K562 (cell line): Measurements from ENCODE around the gene FKRP. TPM values are rescaled to one million over a fixed set of nuclear protein-coding genes. Genes with fewer than 3 reads are reported as not detected.

ENCODE experiments used
- ATAC-seq: fragments of 200-7000 bp; cut with Tn5 transposase; 3 replicates; pipeline ENCODE4 v1.9.1; 2020; ENCODE audit warnings: moderate library complexity
- BruUV-seq: library from RNA; stranded (reverse); fragments of 400-500 nt; replicated peaks from 2 replicates; lab custom pipeline; 2021; lab: Mats Ljungman, UMichigan
- CTCF ChIA-PET: fragments of 300-600 bp; formaldehyde crosslinking; extraction: SDS; loops from one replicate; lab custom pipeline; 2021; ENCODE audit warnings: low intra/inter-chr PET ratio; lab: Yijun Ruan, JAX
- POLR2A ChIA-PET: fragments of 300-600, 350-650 bp; sonication (Branson Sonifier 250); formaldehyde crosslinking; extraction: SDS; loops from one replicate; lab custom pipeline; 2021; ENCODE audit warnings: antibody characterized with exemption, inconsistent platforms; lab: Yijun Ruan, JAX
- DNase-seq, 4 experiments: peaks; one replicate each; pipeline versions ENCODE4 v3.0.0 to v3.0.0-alpha.2; 2011 to 2018; ENCODE audit warnings: low spot score in 3 of 4, mixed read lengths in 3 of 4; ENCODE audit errors: extremely low read depth in 1 of 4
- FAIRE-seq: peaks from 2 replicates; lab custom pipeline; 2011; peaks lifted over from hg19 to GRCh38; lab: Jason Lieb, UNC
- H2AFZ ChIP-seq: 2 replicates; pipeline ENCODE4 v1.6.0; 2011; ENCODE audit warnings: low read depth, low read length, control low read depth, inconsistent platforms
- H3K27ac ChIP-seq: fragments of 200-600 bp; 3 replicates; pipeline ENCODE4 v1.8.0; 2011; ENCODE audit warnings: low read depth, mild to moderate bottlenecking, control low read depth, inconsistent platforms, low read length, moderate library complexity, mixed read lengths; ENCODE audit errors: extremely low read depth
- H3K27me3 ChIP-seq, 2 experiments: fragments of 300-600 bp in 1 of 2; 2 replicates in 1 of 2; 3 replicates in 1 of 2; pipeline versions ENCODE4 v1.6.0 to v1.8.0; 2011; ENCODE audit warnings: inconsistent platforms in 2 of 2, low read length in 2 of 2, mild to moderate bottlenecking in 1 of 2, mixed read lengths in 1 of 2, moderate library complexity in 1 of 2; ENCODE audit not compliant: control insufficient read depth in 2 of 2, insufficient read depth in 2 of 2
- H3K36me3 ChIP-seq: fragments of 300-600 bp; 3 replicates; pipeline ENCODE4 v1.8.0; 2011; ENCODE audit warnings: mild to moderate bottlenecking, low read length, inconsistent platforms; ENCODE audit not compliant: control insufficient read depth, insufficient read depth
- H3K4me1 ChIP-seq, 2 experiments: fragments of 200-600 bp in 1 of 2; replicated peaks in 1 of 2; 2 replicates in 1 of 2; 3 replicates in 1 of 2; pipeline versions ENCODE4 v1.5.1 to v1.8.0; 2011; ENCODE audit warnings: inconsistent platforms in 2 of 2, low read length in 2 of 2, mild to moderate bottlenecking in 1 of 2, mixed read lengths in 1 of 2, moderate library complexity in 1 of 2; ENCODE audit not compliant: control insufficient read depth in 2 of 2, insufficient read depth in 2 of 2
- H3K4me2 ChIP-seq: 2 replicates; pipeline ENCODE4 v1.6.1; 2011; ENCODE audit warnings: low read length, control low read depth, inconsistent platforms, mixed read lengths; ENCODE audit not compliant: insufficient read depth
- H3K4me3 ChIP-seq: fragments of 200-600 bp; sonication (generic), shearing (Covaris generic); 2 replicates; pipeline ENCODE4 v1.5.1; 2016; ENCODE audit warnings: control low read depth, inconsistent platforms
- H3K79me2 ChIP-seq: fragments of 200-600 bp; 3 replicates; pipeline ENCODE4 v1.8.0; 2011; ENCODE audit warnings: low read length, inconsistent platforms; ENCODE audit not compliant: control insufficient read depth, insufficient read depth
- H3K9ac ChIP-seq, 2 experiments: 2 replicates each; pipeline versions ENCODE4 v1.6.0 to v1.6.1; 2011; ENCODE audit warnings: low read depth in 2 of 2, low read length in 2 of 2, control low read depth in 1 of 2, inconsistent platforms in 1 of 2, mild to moderate bottlenecking in 1 of 2, mixed read lengths in 1 of 2; ENCODE audit not compliant: insufficient read depth in 1 of 2
- H3K9me1 ChIP-seq: one replicate; pipeline ENCODE4 v1.6.0; 2011; ENCODE audit warnings: inconsistent platforms, mild to moderate bottlenecking, low read length, moderate library complexity; ENCODE audit not compliant: control insufficient read depth, insufficient read depth
- H3K9me3 ChIP-seq: replicated peaks from 2 replicates; pipeline ENCODE4 v1.5.1; 2011; ENCODE audit warnings: low read depth, low read length, inconsistent platforms; ENCODE audit not compliant: control insufficient read depth, insufficient read depth
- H4K20me1 ChIP-seq: replicated peaks from 2 replicates; pipeline ENCODE4 v1.6.1; 2011; ENCODE audit warnings: low read length, inconsistent platforms, mixed read lengths; ENCODE audit not compliant: control insufficient read depth, insufficient read depth
- CTBP1 ChIP-seq: fragments of 450-650 bp; IDR thresholded peaks from 2 replicates; pipeline ENCODE4 v1.6.1; 2016; ENCODE audit warnings: borderline replicate concordance
- IRF2 ChIP-seq: sonication (generic); formaldehyde crosslinking; IDR thresholded peaks from 2 replicates; pipeline ENCODE4 v1.8.1; 2022; ENCODE audit warnings: mild to moderate bottlenecking, missing genetic modification reagents
- JUND ChIP-seq, 2 experiments: IDR thresholded peaks; 2 replicates in 1 of 2; 3 replicates in 1 of 2; pipeline ENCODE4 v1.6.1; 2011; ENCODE audit warnings: borderline replicate concordance in 2 of 2, low read depth in 2 of 2, low read length in 2 of 2, improper control_type of control experiment in 1 of 2, missing biosample characterization in 1 of 2, missing genetic modification characterization in 1 of 2, missing genetic modification reagents in 1 of 2
- KDM2B ChIP-seq: fragments of 250-450 bp; sonication (Bioruptor Pico); IDR thresholded peaks from 2 replicates; pipeline ENCODE4 v1.8.0; 2021; ENCODE audit warnings: mild to moderate bottlenecking, moderate library complexity
- VEZF1 ChIP-seq: fragments of 200-800 bp; sonication (Bioruptor generic); IDR thresholded peaks from 2 replicates; pipeline ENCODE4 v1.6.1; 2017; ENCODE audit warnings: missing genetic modification characterization, missing compliant biosample characterization
- ZSCAN29 ChIP-seq: fragments of 450-650 bp; IDR thresholded peaks from 2 replicates; pipeline ENCODE4 v1.6.1; 2017
- WGBS: fragments of 100-300 bp; shearing (Covaris generic); methylation state at CpG from one replicate; pipeline ENCODE4 v1.1.6; 2016; ENCODE audit warnings: low coverage, mixed read lengths; ENCODE audit not compliant: insufficient coverage; ENCODE audit errors: missing lambda C conversion rate; 5-methylcytosine and 5-hydroxymethylcytosine counted together
- in situ Hi-C: fragments of 300-500 bp; cut with MboI; formaldehyde crosslinking; loops from 4 replicates; pipeline ENCODE4 v1.15.0; 2018; ENCODE audit warnings: inconsistent platforms, mixed read lengths
- intact Hi-C: fragments of 100-400 bp; cut with micrococcal nuclease; formaldehyde crosslinking; loops from 2 replicates; pipeline ENCODE4 v1.14.2; 2022
- polyA plus RNA-seq, 8 experiments: library from polyadenylated mRNA; depleted of rRNA in 4 of 8; stranded (reverse) in 5 of 8; unstranded in 3 of 8; fragments of >200 nt; fragmentation: Nextera tagmentation in 2 of 8; fragmentation: Illumina TruSeq in 1 of 8; extraction: Ambion mirVana in 2 of 8; extraction: Trizol in 1 of 8; gene quantifications; 2 replicates each; pipeline versions ENCODE4 v1.2.1 to v1.2.3, GENCODE V29; 2011 to 2014; ENCODE audit warnings: inconsistent platforms in 1 of 8, missing spikeins in 1 of 8
- total RNA-seq, 7 experiments: library from RNA; depleted of rRNA in 6 of 7; stranded (reverse); fragments of >200 nt in 6 of 7; fragmentation: Illumina TruSeq in 2 of 7; extraction: Trizol in 2 of 7; gene quantifications; 2 replicates each; pipeline versions ENCODE4 v1.2.1 to v1.2.3, GENCODE V29; 2011 to 2021; ENCODE audit warnings: low replicate concordance in 1 of 7

Gene FKRP
- total and polyA plus RNA-seq, 9 of the 15 experiments (the other 6 are each of a cell fraction or from before 2014, with no cell fraction given), result 0.68 to 16.1 (median 6.5) TPM

- TF ChIP-seq ZSCAN29 (no peak), KDM2B (CRISPR knock-in tag) (no peak), IRF2 (CRISPR knock-in tag) (peak; percentile 97; the same call in 1 of the 2 replicates), VEZF1 (CRISPR knock-in tag) (peak; percentile 7)
These were observed 31.3 kb upstream of the FKRP start (continued) for GRCh38 chr19:46714444-46715106.

GRCh38 chr19:46715620-46715974 is 30.3 kb upstream of the FKRP start:
- 21% methylated on average over 5 of the region's 8 CpGs for WGBS
- FAIRE-seq, result no peak
- no peak for ATAC-seq
- peak overlapping the region; percentile 70 for H3K4me3 ChIP-seq
- TF ChIP-seq JUND (IDR thresholded peaks at IDR 0.05; ENCODE audit: borderline replicate concordance, low read depth, low read length), result no peak
- no peak for TF ChIP-seq JUND (tag; IDR thresholded peaks at IDR 0.05; ENCODE audit: borderline replicate concordance, low read depth, low read length)
- peak; percentile 17; the same call in 1 of the 2 replicates for TF ChIP-seq CTBP1
- in situ Hi-C loops (no loop called here), intact Hi-C loops (no loop called here)
- no peak for DNase-seq
- no peaks in the 10 kb centered on the region for H3K9me3 ChIP-seq
- no peaks in the 10 kb centered on the region for H3K27me3 ChIP-seq
- TSS peak; percentile 39 for BruUV-seq
- H3K4me1 ChIP-seq, result peaks cover 22 to 64% of the 10 kb centered on the region in 2 experiments
- H3K9ac ChIP-seq, result peak overlapping the region; percentile 85 to 93
- H3K9me1 ChIP-seq, result no peaks in the 10 kb centered on the region
- peaks cover 27% of the 10 kb centered on the region for H3K79me2 ChIP-seq
- peaks cover 4% of the 10 kb centered on the region; the same call in 1 of the 2 replicates for H4K20me1 ChIP-seq
- peak overlapping the region; percentile 94 for H3K4me2 ChIP-seq
- H3K27ac ChIP-seq, result peak overlapping the region; percentile 89
- ChIA-PET CTCF (no interaction called here), POLR2A (interaction anchor here (0.5 to 2.7 kb wide), 11 partner anchors 9 to 194 kb away, joined by 3 to 7 read pairs (median 4); partner anchors contain the start of gene CALM3)
- no peak overlapping the region for H2AFZ ChIP-seq
- H3K36me3 ChIP-seq, result peaks cover 31% of the 10 kb centered on the region; the same call in 2 of the 3 replicates
